Measurements from ENCODE around the gene PRICKLE3.
A peak's percentile ranks its signal among the peaks of the same experiment; 100 is the strongest.
"Not testable (repeated sequence)": the region's sequence is repeated elsewhere in the genome, so short reads cannot be mapped to it uniquely, and the experiment has no call there.

Gene PRICKLE3

GRCh38 chrX:49178537-49178936 is 7.6 kb downstream of the PRICKLE3 start:
- Mint-ChIP-seq H3K4me1 (peaks cover 18% of the 10 kb centered on the region), H3K36me3 (ENCODE audit: low read depth) (peaks cover 25% of the 10 kb centered on the region), H3K27ac (no peak overlapping the region), H3K9me3 (no peaks in the 10 kb centered on the region), H3K4me3 (no peak overlapping the region), H3K27me3 (no peaks in the 10 kb centered on the region)
- no peak for DNase-seq
- no peak for ATAC-seq

DNA sequence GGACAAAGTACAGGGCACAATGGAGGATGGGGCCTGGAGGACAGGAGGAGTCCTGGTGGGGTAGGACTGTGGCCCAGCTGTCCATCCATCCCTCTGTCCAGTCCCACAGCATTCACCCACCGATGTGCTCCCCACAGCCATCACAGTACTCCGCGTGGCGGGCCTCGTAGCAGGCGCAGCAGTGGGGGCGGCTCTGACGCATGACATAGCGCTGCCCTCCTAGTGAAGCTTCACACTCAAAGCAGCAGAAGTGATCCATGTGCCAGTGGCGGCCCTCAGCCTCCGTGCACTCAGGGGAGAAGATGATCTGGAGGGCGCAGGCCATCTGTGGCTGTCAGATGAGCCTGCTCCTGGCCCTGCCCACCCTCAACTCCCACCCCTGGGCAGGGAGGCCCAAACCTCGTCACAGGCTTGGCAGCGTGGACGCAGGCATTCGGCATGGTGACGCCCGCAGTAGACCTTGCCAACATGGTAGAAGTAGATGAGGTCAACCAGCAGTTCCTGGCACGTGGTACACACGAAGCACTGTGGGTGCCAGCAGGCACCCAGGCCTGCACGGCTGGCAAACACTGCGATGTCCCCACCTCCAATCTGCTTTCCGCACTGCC is 8.2 kb downstream of the PRICKLE3 start:
- H3K27me3 Mint-ChIP-seq: no peaks in the 10 kb centered on the region
- H3K27ac Mint-ChIP-seq: no peak overlapping the region
- DNase-seq (no peak), ATAC-seq (no peak)
- H3K9me3 Mint-ChIP-seq: no peaks in the 10 kb centered on the region
- peaks cover 24% of the 10 kb centered on the region for H3K4me1 Mint-ChIP-seq
- peaks cover 29% of the 10 kb centered on the region for H3K36me3 Mint-ChIP-seq (ENCODE audit: low read depth)
- no peak overlapping the region for H3K4me3 Mint-ChIP-seq

- Mint-ChIP-seq H3K4me3 (no peak overlapping the region), H3K27me3 (no peaks in the 10 kb centered on the region), H3K4me1 (peaks cover 27% of the 10 kb centered on the region), H3K9me3 (no peaks in the 10 kb centered on the region), H3K27ac (peak overlapping the region; percentile 46), H3K36me3 (ENCODE audit: low read depth) (peaks cover 29% of the 10 kb centered on the region)
- DNase-seq (no peak), ATAC-seq (peak; percentile 51)
Observed at GRCh38 chrX:49177338-49177833, 8.8 kb downstream of the PRICKLE3 start.

GRCh38 chrX:49176421-49177326 is 9.5 kb downstream of the PRICKLE3 start:
- Mint-ChIP-seq H3K9me3 (no peaks in the 10 kb centered on the region), H3K4me3 (no peak overlapping the region), H3K27me3 (no peaks in the 10 kb centered on the region), H3K36me3 (ENCODE audit: low read depth) (peaks cover 26% of the 10 kb centered on the region), H3K27ac (no peak overlapping the region), H3K4me1 (peaks cover 27% of the 10 kb centered on the region)
- ATAC-seq: no peak
- no peak for DNase-seq

GRCh38 chrX:49175435-49176274 is 10.5 kb downstream of the PRICKLE3 start:
- no peak for DNase-seq
- H3K27me3 Mint-ChIP-seq: no peaks in the 10 kb centered on the region
- H3K4me1 Mint-ChIP-seq: peaks cover 27% of the 10 kb centered on the region
- no peak for ATAC-seq
- H3K36me3 Mint-ChIP-seq (ENCODE audit: low read depth): peaks cover 26% of the 10 kb centered on the region
- H3K27ac Mint-ChIP-seq: no peak overlapping the region
- H3K4me3 Mint-ChIP-seq: no peak overlapping the region
- H3K9me3 Mint-ChIP-seq: no peaks in the 10 kb centered on the region

- no peaks in the 10 kb centered on the region for H3K9me3 Mint-ChIP-seq
- no peak for ATAC-seq
Observed at GRCh38 chrX:49174723-49175122, 11.4 kb downstream of the PRICKLE3 start.

GRCh38 chrX:49173544-49173943 is 12.6 kb downstream of the PRICKLE3 start:
- peak overlapping the region; percentile 88 for H3K4me3 Mint-ChIP-seq
- H3K9me3 Mint-ChIP-seq, H3K27me3 Mint-ChIP-seq, ATAC-seq, DNase-seq: not testable (repeated sequence)
- H3K4me1 Mint-ChIP-seq: peaks cover 32% of the 10 kb centered on the region
- peaks cover 20% of the 10 kb centered on the region for H3K36me3 Mint-ChIP-seq (ENCODE audit: low read depth)
- H3K27ac Mint-ChIP-seq: peak overlapping the region; percentile 76

More at GRCh38 chrX:49174723-49175122, 11.4 kb downstream of the PRICKLE3 start:
- Mint-ChIP-seq H3K4me3 (peak overlapping the region; percentile 40), H3K36me3 (ENCODE audit: low read depth) (peaks cover 24% of the 10 kb centered on the region), H3K4me1 (peaks cover 27% of the 10 kb centered on the region), H3K27ac (no peak overlapping the region), H3K27me3 (no peaks in the 10 kb centered on the region)
- no peak for DNase-seq

- H3K27ac Mint-ChIP-seq: peak overlapping the region; percentile 89
Observed at GRCh38 chrX:49172280-49172780, 13.8 kb downstream of the PRICKLE3 start.

DNA sequence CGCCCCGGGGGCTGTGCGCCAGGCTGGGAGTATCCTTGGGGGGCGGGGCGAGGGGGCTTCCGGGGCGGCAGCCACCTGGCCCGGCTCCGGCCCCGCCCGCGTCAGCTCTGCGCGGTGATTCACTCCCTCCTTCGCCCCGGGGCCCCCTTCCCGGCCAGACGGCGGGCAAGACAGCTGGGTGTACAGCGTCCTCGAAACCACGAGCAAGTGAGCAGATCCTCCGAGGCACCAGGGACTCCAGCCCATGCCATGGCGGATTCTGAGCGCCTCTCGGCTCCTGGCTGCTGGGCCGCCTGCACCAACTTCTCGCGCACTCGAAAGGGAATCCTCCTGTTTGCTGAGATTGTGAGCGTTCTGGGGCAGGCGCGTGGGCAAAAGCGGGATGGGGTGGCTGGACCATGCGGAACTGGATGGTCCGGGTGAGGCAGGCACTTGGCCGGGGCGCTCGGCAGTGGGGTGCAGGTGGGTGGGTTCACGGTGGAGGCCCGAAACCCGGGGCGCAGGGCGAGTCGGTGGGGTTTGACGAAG is 14.4 kb downstream of the PRICKLE3 start, which contains the start of gene PLP2:
Gene PLP2, plus strand, starts transcription at position 147 of the 528 bp plus-strand sequence. Its CDS starts 103 bp downstream, at position 250.
- no peaks in the 10 kb centered on the region for H3K27me3 Mint-ChIP-seq
- H3K27ac Mint-ChIP-seq: peak within 1 kb of the TSS; percentile 89
- H3K36me3 Mint-ChIP-seq (ENCODE audit: low read depth): peaks cover 20% of the 10 kb centered on the region
- H3K4me1 Mint-ChIP-seq: peaks cover 48% of the 10 kb centered on the region
- DNase-seq (peak; percentile 79), ATAC-seq (peak; percentile 70)
- no peaks in the 10 kb centered on the region for H3K9me3 Mint-ChIP-seq
- H3K4me3 Mint-ChIP-seq: peak within 1 kb of the TSS; percentile 88

More at GRCh38 chrX:49172280-49172780, 13.8 kb downstream of the PRICKLE3 start:
- ATAC-seq (peak; percentile 79), DNase-seq (peak; percentile 79)
- Mint-ChIP-seq H3K4me3 (peak overlapping the region; percentile 88), H3K9me3 (no peaks in the 10 kb centered on the region), H3K4me1 (peaks cover 43% of the 10 kb centered on the region), H3K27me3 (no peaks in the 10 kb centered on the region), H3K36me3 (ENCODE audit: low read depth) (peaks cover 20% of the 10 kb centered on the region)

DNA sequence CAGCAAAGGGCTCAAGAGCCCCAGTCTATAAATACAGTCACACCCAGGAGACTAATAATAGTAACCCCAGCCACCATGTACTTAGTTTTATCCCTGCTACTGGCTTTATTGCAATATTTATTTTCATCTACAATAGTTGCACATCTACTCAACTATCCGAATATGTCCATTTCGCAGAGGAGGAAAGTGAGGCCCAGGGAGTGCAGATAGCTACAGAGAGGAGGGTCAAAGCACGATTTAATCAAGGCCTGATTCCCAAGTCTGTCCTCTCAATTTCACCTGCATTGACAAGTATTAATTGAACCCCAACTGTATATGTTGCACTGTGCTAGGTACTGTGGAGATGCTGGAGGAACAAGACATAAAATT is 18.4 kb downstream of the PRICKLE3 start:
- H3K27me3 Mint-ChIP-seq: no peaks in the 10 kb centered on the region
- ATAC-seq (no peak), DNase-seq (no peak)
- peak overlapping the region; percentile 93 for H3K27ac Mint-ChIP-seq
- H3K4me3 Mint-ChIP-seq: peak overlapping the region; percentile 84
- no peaks in the 10 kb centered on the region for H3K9me3 Mint-ChIP-seq
- H3K36me3 Mint-ChIP-seq (ENCODE audit: low read depth): peaks cover 2% of the 10 kb centered on the region
- peaks cover 43% of the 10 kb centered on the region for H3K4me1 Mint-ChIP-seq

DNA sequence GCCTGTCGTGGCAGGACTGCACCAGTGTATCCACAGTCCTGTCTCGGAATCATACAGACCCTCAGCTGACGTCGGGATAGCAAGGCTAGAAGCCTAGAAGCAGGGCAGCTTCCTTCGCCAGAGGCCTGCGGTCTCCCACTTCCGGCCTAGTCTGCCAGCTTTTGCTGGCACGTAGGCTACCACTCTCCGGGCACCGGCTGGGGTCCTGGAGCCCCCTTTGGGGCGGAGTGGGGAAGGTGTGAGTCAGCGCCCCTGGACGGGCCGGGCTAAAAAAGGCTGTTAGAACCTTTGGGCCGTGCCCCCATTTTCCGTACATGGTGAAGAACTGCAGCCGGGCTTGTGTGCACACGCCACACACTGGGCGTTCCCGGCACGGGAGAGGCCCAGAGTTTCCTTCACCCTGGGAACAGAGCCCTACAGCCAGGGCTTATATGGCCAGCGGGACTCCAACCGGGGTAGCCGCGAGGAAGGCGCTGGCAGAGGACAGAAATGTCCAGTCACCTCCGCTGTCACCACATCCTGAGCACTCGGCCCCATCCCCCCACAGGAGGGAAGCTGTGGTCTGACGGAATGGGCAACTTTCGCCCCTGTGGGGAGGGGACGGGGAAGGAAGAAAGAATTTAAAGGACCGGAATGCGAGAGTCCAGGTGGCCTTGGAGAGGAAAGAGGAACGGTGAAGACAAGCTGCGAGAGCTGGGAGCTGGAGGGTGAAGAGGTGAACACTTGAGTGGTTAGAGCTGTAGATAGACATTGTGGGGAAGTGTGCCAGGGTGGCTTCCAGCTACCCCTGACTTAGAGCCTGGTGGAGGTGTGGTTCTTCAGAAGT is 19.0 kb downstream of the PRICKLE3 start:
- H3K9me3 Mint-ChIP-seq: no peaks in the 10 kb centered on the region
- peak overlapping the region; percentile 84 for H3K4me3 Mint-ChIP-seq
- peak; percentile 57 for ATAC-seq
- peak; percentile 74 for DNase-seq
- no peaks in the 10 kb centered on the region for H3K36me3 Mint-ChIP-seq (ENCODE audit: low read depth)
- peaks cover 41% of the 10 kb centered on the region for H3K4me1 Mint-ChIP-seq
- no peaks in the 10 kb centered on the region for H3K27me3 Mint-ChIP-seq
- peak overlapping the region; percentile 93 for H3K27ac Mint-ChIP-seq

DNA sequence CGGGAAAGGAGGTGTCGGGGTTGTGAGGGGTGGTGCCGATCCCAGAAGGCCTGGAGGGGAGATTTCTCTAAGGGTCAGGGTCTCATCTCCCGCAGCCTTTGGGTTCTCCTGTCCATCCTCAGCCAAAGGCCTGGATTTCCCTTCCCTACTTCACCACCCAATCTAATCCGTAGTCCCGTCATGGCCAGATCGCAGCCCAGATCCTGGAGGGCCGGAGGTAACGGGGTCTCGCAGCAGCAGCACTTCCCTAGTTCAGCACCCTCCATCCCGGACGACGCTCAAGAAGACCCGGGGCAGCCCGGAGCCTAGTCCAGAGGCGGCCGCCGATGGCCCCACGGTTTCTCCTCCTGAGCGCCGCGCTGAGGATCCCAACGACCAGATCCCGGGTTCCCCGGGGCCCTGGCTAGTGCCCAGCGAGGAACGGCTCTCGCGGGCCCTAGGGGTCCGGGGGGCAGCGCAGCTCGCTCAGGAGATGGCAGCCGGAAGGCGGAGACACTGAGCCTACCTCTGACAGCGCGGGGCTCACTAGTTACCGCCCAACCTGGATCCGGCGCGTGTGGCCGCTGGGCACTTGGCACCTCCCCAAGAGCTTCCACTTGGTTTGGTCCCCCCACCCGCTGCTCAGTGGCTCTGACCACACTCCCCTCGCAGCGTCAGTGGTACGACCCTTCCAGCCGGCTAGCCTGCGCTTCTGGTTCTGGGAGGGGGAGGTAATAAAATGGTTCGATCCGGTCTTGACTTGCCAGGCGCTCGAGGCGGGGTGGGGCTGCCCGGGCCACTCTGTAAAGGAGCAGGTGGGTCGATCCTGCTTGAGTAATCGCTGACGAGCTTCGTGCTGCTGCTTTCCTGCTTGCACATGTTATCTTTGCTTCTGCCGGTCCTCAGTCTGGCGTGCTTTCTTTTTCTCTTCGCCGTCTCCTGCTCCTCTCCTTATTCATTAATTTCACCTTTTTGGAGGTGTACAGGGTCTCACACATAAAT is 20.0 kb downstream of the PRICKLE3 start:
- DNase-seq (peak; percentile 72), ATAC-seq (peak; percentile 58)
- Mint-ChIP-seq H3K36me3 (ENCODE audit: low read depth) (no peaks in the 10 kb centered on the region), H3K9me3 (no peaks in the 10 kb centered on the region), H3K27ac (peak overlapping the region; percentile 93), H3K4me3 (peak overlapping the region; percentile 84), H3K4me1 (peaks cover 39% of the 10 kb centered on the region), H3K27me3 (no peaks in the 10 kb centered on the region)

Measured in activated naive CD8-positive, alpha-beta T cell treated with anti-CD3 and anti-CD28 coated beads, Interleukin-2, amount 50 U/mL, for 24 hours (primary cell).